GM19397 (cell line): Measurements from ENCODE around the gene NOD2.

Experiments used
- ATAC-seq: cut with Tn5 transposase; IDR thresholded peaks from one replicate; pipeline ENCODE4 v1.9.1; 2021; ENCODE audit warnings: mild to moderate bottlenecking, moderate library complexity; ENCODE audit not compliant: unreplicated experiment

The NOD2 gene

DNA sequence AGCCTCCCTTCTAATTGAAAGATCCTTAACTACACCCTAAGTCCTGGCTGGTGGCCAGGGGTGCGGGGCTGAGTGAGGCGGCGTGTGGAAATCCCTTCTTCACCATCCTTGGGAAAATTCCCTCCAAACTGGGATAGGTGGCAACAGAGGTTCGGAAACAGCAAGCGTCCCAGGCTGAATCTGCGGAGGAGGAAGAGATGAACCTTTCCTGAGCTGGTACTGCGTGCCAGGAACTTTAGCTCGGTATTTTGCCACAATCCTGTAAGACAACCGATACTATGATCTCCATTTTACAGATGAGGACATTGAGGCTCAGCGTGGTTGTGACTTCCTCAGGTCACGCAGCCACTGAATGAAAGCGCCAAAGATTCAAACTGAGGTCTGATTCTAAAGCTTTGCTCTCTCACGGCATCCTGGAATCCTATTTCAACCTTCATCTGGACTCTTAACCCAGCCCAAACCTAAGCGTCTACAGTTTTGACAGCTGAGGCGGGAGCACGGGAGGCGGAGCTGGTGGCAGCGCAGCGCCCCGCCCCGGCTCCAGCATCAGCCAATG lies 47.9 kb downstream of the NOD2 start:
- ATAC-seq: no peak

DNA sequence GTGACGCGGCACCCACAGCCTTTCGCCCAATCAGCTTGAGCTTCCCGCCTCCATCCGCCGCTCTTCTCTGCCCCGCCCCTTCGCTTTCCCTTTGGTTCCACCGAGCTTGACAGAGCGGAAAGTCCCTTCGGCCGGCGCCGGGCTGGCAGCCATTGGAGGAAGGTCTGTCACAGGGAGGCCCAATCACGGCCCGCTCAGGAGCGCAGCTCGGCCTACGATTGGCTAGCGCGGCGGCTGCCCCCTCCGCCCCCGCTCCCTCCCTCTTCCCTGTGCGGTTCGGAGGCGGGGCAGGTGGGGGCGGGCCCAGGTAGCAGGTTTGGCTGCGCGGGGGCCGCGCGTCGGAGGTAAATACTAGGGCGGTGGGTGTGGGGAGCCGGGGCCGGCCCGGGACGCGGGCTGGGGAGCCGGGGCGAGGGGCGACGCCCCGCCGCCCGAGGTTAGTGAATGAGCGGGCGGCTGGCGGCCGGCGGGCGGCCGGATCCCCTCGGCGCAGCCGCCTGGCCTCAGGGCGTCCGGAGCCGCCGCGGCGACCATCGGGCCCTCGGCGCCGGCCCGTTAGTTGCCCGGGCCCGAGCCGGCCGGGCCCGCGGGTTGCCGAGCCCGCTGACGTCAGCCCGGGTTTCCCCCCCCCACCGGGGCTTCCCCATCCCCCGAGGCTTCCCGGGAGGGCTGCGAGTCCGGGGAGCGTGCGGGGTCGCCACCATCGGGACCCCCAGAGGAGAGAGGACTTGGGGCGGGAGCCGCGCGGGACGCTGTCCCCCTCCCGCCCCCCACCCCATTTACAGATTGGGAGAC lies 48.6 kb downstream of the NOD2 start, which contains the start of gene CYLD:
TSS of gene CYLD (plus strand) at position 306 of the 795 bp plus-strand sequence. CDS start 7,613 bp downstream, outside the sequence.
- ATAC-seq: peak; percentile 91

DNA sequence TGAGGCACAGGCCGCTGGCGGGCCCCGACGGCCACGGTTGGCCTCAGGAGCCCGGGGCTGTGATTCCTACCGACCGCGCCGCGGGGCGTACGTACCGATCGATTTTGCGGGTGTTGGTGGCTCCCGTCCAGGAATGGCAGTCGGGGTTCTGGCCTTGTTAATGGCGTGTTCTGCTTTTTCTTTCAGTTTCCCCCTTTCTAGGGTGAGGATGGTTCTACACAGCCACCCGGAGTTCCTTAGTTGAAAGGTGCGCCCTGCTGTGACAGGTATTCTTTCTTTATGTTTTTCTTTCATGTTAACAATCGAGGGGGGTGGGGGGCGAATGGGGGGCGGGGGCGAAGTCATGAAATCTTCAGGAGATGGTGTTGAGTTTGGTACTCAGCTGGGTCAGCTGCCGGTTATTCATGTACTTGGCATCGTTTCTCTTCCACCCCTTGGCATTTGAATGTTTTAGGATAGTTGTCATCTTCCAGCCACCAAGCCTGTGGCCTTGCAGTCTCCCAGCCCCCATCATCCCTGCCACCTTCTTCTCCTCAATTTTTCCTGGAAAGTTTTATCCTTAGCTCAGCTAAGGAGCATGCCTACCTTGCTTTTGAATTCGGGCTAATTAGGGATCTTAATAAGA lies 49.3 kb downstream of the NOD2 start:
- ATAC-seq: no peak

DNA sequence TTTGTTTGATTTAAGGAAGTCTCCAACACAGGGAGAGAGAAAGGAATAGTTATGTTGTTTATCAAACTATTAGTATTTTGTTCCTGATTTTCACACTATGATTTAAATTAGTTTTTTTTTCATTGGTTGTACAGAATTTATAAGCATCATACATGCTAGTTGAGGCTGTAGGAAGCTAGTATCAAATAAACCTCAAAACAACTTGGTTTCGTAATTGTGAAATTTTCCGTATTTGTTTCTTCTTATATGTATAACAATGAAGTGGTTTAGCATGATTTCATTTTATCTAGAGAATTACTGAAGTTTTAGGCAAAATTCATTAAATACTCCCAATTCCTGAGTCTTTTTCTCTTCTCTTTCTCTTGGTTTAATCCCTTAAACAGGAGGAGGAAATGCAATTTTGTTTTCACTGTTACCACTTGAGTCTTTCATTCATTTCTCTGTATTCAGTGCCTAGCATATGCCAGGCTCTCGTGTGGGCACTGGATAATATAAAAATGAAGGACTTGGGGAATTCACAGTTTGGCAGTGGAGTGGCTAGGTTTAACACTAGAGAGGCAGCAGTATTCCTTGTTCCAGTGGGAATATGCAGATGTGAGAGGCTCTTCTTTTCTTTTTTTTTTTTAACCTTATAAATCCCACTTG lies 50.3 kb downstream of the NOD2 start:
- no peak for ATAC-seq

DNA sequence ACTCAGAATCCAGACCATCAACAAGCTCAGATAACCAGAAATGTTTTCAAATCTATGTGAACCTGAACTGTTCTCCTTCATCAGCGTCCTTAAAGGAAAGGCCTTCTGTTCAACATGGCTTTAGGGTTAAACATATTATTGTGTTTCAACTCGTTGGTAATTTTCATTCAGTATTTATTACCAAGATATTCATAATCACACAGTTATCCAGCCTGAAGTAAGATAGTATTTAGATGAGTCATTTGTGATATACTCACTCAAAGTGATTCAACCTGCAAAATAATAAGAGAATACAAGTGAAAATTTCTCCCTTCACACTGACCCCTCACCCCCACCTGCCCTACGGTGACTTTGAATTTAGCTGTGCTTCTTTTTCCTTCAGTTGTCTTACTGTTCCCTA lies 51.5 kb downstream of the NOD2 start:
- no peak for ATAC-seq

DNA sequence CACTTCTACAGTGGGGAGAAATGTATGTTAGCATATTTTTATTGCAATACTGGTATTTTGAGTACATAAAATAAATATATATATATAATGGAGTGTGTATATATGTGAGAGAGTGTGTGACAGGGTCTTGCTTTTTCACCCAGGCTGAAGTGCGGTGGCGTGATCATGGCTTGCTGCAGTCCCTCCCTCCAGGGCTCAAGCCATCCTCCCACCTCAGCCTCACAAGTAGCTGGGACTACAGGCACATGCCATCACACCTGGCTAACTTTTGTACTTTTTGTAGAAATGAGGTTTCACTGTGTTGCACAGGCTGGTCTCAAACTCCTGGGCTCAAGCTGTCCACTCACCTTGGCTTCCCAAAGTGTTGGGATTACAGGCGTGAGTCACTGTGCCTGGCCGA lies 52.5 kb downstream of the NOD2 start:
- ATAC-seq: no peak

DNA sequence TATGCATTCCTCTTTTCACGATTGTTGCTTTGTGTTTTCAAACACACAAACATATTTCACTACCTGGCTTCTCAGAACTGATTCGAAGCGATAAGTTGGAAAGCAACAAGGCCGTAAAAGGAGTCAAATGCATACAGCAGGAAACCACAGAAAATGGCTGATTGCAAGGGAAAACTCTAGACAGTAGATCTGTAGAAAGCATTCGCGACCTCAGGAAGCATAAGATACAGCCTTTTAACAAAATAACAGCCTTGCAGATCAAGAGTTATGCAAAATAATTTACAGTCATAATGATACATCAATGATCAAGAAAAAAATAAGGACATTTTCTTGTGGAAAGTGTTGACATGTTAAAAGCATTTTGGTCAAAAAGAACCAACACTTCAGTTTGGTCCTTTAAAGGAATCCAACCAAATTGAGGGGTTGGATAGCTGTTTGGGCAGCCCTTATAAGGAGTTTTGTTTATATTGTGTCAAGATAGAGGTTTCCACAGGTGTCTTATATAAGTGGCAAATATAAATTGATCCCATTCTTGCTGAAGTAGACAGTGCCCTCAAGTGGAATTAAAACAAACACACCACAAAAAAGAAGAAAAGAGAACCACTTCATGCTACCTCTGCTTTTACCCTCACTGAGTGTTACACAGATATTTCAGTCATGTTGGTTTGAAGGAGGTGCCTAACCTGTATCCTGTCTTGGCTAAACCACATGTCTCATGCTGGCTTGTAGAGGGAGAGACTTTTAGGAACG lies 54.0 kb downstream of the NOD2 start:
- peak; percentile 49 for ATAC-seq

DNA sequence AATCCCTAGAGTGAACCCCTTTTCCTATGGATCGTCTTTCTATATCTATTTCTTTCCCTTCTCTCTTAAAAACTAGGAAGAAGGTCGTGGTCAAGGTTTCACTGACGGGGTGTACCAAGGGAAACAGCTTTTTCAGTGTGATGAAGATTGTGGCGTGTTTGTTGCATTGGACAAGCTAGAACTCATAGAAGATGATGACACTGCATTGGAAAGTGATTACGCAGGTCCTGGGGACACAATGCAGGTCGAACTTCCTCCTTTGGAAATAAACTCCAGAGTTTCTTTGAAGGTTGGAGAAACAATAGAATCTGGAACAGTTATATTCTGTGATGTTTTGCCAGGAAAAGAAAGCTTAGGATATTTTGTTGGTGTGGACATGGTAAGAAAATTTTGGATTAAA lies 58.1 kb downstream of the NOD2 start:
- no peak for ATAC-seq

DNA sequence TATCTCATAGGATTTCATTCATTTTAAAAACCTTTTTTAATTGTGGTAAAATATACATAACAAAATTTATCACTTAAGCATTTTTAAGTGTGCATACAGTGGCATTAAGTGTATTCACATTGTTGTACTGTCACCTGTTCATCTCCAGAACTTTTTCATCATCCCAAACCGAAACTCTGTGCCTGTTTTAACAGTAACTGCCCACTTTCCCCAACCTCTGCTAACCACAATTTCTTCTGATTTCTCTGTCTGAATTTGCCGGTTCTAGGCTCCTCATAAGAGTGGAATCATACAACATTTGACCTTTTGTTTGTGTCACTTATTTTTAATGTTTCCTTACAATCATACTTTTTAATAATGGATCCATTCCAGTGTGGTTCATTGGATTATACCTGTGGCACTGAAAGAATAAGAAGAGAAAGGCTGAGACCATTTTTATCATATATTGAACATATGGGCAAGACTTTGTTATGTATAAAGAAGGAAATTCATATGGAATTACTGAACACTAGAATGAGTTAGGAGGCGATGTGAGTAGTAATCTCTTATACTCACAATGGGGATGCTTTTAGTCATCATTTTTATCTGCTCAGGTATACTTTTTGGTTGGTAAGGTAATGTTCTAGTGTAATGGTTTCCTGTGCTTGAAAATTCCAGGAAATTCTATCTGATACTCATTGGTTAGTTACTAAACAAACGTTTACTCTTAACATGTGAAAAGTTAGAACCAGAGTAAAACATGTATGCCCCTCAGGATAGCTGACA lies 59.2 kb downstream of the NOD2 start:
- no peak for ATAC-seq

DNA sequence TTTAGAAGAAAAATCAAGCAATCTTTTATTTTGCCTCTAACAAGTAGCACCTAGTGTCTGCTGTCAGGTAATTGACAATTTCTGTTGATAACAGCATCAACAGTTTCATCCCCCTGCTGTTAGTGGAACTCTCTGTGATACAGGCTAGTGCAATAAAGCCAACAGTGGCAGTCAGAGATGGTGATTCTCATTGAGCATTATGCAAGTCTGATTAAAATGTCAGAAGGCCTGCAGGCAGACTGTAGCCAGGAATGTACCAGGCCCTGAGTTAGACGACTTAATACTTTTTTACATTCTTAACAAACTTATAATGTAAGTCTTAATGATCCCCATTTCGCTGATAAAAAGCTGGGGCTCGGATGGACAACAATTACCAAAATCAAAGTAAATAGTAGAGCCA lies 63.1 kb downstream of the NOD2 start:
- ATAC-seq: no peak

DNA sequence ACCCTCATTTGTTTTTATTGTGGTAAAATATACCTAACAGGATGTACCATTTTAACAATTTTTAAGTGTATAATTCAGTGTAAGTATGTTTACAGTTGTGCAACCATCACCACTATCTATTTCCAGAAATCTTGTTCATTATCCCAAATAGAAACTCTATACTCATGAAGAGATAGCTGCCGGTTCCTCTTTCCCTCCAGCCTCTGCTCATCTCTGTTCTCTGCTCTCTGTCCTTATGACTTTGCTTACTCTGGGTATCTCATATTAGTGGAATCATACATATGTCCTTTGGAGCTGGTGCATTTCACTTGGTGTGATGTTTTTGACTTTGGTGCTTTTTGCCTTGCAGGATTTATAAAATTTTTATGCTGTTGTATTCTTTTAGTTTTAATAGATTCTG lies 67.9 kb downstream of the NOD2 start:
- ATAC-seq: no peak

DNA sequence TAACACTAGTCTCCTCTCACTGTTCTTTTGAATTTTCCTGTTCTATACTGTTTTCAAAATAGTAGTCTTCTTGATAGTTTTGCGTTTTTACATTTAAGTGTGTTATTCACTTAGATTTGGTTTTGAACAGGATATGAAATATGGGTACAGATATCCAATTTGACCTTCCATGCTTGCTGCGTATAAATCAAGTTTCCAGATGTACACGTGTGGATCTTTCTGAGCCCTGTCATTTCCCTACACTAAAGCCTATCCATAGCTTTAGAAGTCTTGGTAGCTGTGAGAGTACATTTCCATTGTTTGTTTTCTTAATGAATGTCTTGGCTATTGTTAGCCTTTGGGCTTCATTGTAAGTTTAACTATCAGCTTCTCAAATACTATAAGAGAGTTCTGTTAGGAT lies 68.8 kb downstream of the NOD2 start:
- no peak for ATAC-seq

DNA sequence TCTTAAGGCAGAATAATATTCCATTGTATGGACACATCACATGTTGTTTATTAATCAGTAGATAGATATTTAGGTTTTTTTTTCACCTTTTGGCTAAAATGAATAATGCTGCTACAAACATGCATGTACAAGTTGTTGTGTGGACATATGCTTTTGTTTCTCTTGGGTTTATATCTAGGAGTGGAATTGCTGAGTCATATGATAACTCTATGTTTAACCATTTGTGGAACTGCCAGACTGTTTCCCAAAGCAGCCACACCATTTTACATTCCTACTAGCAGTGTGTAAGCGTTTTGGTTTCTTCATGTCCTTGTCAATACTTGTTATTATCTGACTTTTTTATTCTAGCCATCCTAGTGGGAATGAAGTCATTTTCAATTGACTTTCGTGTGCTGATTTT lies 69.8 kb downstream of the NOD2 start:
- no peak for ATAC-seq

DNA sequence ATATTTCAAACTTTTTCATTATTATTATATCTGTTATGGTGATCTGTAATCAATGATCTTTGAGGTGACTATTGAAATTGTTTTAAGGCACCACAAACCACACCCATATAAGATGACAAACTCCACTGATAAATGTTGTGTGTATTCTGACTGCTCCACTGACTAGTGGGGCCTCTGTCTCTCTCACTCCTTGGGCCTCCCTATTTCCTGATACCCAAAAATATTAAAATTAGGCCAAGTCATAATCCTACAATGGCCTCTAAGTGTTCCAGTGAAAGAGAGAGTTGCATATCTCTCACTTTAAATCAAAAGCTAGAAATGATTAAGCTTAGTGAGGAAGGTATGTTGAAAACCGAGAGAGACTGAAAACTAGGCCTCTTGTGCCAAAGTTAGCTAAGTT lies 71.9 kb downstream of the NOD2 start:
- ATAC-seq: no peak

DNA sequence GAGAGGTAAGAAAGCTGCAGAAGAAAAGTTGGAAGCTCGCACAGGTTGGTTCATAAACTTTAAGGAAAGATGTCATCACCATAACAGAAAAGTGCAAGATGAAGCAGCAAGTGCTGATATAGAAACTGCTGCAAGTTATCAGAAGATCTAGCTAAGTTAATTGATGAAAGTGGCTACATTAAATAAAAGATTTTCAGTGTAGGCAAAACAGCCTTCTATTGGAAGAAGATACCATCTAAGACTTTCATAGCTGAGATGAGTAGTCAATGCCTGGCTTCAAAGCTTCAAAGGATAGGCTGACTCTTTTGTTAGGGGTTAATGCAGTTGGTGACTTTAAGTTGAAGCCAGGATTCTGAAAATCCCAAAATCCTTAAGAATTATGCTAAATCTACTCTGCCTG lies 72.5 kb downstream of the NOD2 start:
- no peak for ATAC-seq

DNA sequence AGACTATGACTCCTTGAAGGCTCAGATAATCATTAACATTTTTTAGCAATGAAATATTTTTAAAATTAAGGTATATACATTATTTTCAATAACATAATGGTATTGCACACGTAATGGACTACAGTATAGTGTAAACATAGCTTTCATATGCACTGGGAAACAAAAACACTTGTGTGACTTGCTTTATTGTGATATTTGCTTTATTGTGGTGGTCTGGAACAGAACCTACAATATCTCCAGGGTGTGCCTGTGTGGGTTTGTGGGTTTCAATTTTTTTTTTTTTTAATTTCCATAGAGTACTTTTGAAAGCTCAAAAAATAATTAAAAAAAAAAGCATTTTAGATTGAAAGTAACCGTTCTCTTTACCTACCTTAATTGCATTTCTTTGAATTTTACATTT lies 73.8 kb downstream of the NOD2 start:
- no peak for ATAC-seq

DNA sequence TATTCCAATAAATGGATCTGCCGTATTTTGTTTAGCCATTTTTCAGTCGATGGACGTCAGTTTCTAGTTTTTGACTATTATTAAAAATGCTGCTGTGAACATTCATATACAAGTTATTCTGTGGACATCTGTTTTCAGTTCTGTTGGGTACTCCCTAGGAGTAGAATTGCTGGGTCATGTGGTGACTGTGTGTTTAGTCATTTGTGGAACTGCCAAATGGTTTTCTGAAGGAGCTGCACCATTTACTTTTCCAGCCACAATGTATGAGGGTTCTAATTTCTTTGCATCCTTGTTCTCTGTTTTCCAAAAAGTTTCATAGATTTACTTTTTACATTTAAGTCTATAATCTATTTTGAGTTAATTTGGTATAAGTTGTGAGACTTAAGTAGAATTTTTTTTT lies 78.0 kb downstream of the NOD2 start:
- ATAC-seq: no peak

DNA sequence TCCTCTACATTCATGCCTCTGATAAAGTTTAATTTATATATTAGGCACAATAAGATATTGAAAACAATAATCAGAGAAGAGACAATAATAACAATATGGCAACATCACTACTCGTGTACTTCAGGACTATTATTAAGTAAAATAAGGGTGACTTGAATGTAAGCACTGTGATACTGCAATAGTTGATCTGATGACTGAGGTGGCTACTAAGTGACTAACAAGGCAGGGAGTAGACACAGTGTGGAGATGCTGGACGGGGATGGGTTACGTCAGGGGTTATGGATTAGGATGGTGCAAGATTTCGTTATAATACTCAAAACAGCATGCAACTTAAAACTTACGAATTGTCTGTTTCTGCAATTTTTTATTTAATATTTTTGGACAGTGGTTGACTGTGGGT lies 81.0 kb downstream of the NOD2 start:
- ATAC-seq: no peak

DNA sequence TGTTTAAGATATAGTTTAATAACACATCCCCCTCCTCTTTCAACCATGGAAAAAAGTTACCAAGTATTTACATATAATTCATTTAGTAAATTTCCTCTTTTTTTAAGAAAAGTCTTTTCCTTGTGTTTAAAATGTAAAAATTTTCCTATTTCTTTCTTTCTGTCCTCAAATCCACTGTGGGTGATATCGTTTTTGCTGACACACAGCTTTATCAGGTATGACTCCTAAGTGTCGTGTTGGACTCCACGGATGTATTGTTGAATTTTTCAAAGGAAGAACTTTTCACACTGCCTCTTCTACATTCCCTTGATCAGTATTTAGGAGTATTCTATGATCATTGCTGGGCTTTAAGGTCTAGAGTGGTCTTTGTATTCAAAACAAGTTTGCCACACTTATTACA lies 81.6 kb downstream of the NOD2 start:
- no peak for ATAC-seq

DNA sequence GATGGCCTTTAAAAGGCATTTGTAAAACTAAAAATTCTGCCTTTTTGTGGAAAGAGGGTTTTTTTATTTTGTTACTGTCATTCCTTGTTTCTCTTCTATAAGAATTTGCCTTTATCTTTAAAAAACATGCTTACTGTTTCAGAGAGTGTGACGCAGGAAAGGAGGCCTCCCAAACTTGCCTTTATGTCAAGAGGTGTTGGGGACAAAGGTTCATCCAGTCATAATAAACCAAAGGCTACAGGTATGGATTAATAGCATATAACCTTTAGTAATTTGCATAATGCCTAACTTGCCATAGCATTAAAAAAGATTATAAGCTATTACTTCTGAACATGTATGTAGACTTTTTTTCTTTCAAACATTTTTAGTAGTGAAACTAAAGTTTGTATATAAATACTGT lies 82.6 kb downstream of the NOD2 start:
- no peak for ATAC-seq
